GM12801 (cell line): Measurements from ENCODE around the gene NT5DC3.

ENCODE experiments used
- TF ChIP-seq, protein P1 (sequence below): IDR thresholded peaks from one replicate; pipeline ENCODE4 v1.5.1; 2011; ENCODE audit warnings: control low read depth; ENCODE audit not compliant: insufficient read length; ENCODE audit errors: extremely low read depth

The NT5DC3 gene

DNA sequence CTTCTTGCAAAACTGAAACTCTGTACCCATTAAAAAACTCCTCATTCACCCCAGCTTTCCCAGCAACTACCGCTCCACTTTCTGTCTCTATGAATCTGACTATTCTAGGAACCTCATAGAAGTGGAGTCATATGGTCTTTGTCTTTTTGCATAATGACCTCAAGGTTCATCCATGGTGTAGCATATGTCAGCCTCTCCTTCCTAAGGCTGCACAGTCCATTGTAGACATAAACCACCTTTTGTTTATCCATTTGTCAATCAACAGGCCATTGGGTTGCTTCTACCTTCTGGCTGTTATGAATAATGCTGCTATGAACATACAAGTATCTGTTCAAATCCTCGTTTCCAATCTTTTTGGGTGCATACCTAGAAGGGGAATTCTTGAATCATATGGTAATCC, 21.1 kb downstream of the NT5DC3 start:
- TF ChIP-seq, protein P1, sequence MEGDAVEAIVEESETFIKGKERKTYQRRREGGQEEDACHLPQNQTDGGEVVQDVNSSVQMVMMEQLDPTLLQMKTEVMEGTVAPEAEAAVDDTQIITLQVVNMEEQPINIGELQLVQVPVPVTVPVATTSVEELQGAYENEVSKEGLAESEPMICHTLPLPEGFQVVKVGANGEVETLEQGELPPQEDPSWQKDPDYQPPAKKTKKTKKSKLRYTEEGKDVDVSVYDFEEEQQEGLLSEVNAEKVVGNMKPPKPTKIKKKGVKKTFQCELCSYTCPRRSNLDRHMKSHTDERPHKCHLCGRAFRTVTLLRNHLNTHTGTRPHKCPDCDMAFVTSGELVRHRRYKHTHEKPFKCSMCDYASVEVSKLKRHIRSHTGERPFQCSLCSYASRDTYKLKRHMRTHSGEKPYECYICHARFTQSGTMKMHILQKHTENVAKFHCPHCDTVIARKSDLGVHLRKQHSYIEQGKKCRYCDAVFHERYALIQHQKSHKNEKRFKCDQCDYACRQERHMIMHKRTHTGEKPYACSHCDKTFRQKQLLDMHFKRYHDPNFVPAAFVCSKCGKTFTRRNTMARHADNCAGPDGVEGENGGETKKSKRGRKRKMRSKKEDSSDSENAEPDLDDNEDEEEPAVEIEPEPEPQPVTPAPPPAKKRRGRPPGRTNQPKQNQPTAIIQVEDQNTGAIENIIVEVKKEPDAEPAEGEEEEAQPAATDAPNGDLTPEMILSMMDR, result no peak

- TF ChIP-seq, protein P1, result no peak
Observed at GRCh38 chr12:103819312-103819711, 21.7 kb downstream of the NT5DC3 start.

DNA sequence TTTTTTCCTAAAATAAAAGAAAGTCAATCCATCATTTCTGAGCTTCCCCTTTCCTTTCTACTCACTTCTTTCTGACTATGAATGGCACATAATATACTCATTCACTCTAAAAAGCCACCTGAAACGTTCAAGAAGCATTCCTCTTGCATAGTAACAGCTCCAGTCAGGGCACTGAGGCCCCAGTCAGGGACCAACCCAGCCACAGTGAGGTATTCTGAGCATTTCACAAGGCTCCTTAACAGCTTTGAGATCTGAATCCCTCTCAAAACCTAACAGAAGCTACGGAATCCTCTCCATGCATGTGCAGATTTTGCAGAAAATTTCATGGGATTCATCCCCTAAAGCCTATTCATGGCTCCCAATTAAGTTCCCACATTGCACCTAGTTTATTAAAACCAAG, 23.2 kb downstream of the NT5DC3 start:
- TF ChIP-seq, protein P1, result no peak

- TF ChIP-seq, protein P1, result no peak
Observed at GRCh38 chr12:103816663-103817062, 24.4 kb downstream of the NT5DC3 start.

GRCh38 chr12:103814436-103814835, 26.6 kb downstream of the NT5DC3 start:
- TF ChIP-seq, protein P1, result no peak

DNA sequence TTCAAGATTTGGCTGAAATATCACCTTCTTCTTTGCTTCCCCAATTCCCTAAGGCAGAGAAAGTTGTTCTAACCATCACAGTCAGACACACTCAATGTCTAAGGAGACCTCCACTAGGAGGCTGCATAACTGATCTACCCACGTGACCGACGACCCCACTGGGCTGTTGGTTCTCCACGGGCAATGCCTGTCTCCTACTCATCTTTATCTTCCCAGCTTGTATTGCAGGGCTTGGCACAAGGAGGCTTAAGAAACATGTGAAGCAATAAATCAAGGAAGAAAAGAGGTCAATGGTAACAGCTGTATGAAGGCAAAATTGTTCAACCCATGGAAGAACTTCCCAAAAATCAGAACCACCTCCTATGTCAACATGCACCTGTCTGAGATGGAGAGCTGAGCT, 27.1 kb downstream of the NT5DC3 start:
- TF ChIP-seq, protein P1, result no peak

GRCh38 chr12:103813426-103813825, 27.6 kb downstream of the NT5DC3 start:
- TF ChIP-seq, protein P1, result no peak

- TF ChIP-seq, protein P1, result no peak
Observed at GRCh38 chr12:103812789-103813188, 28.2 kb downstream of the NT5DC3 start.
